IMR-90 (cell line): ENCODE measurements around the gene SLAMF9. TPM values are rescaled to one million over a fixed set of nuclear protein-coding genes. Genes with fewer than 3 reads are reported as not detected.

Experiments used
- ATAC-seq: fragments of 200-7000 bp; cut with Tn5 transposase; 2 replicates; pipeline ENCODE4 v1.9.1; 2020; ENCODE audit warnings: low read depth, mild to moderate bottlenecking, moderate library complexity
- BruUV-seq: library from RNA; stranded (reverse); fragments of 400-500 nt; replicated peaks from 2 replicates; lab custom pipeline; 2021; lab: Mats Ljungman, UMichigan
- CTCF ChIA-PET: fragments of 300-600 bp; formaldehyde crosslinking; extraction: SDS; loops from one replicate; lab custom pipeline; 2021; ENCODE audit warnings: antibody characterized with exemption; lab: Yijun Ruan, JAX
- POLR2A ChIA-PET: fragments of 300-600 bp; sonication (Branson Sonifier 250); formaldehyde crosslinking; loops from one replicate; lab custom pipeline; 2022; ENCODE audit warnings: antibody characterized with exemption; ENCODE audit not compliant: unreplicated experiment; lab: Charles Lee
- DNase-seq: peaks from one replicate; pipeline ENCODE4 v3.0.0; 2013
- H2AFZ ChIP-seq: replicated peaks from 2 replicates; pipeline ENCODE3; 2013; ENCODE audit warnings: low read length, mild to moderate bottlenecking; ENCODE audit not compliant: poor library complexity
- H2AK5ac ChIP-seq: 2 replicates; pipeline ENCODE4 v1.6.1; 2013; ENCODE audit warnings: low read depth, low read length, inconsistent platforms
- H2AK9ac ChIP-seq: replicated peaks from 2 replicates; pipeline ENCODE3; 2013; ENCODE audit warnings: mild to moderate bottlenecking, low read depth, low read length, moderate library complexity; ENCODE audit not compliant: poor library complexity
- H2BK120ac ChIP-seq: 2 replicates; pipeline ENCODE4 v1.6.1; 2013; ENCODE audit warnings: low read depth, low read length, inconsistent platforms
- H2BK15ac ChIP-seq: 3 replicates; pipeline ENCODE4 v1.6.1; 2013; ENCODE audit warnings: low read depth, low read length, inconsistent platforms
- H2BK20ac ChIP-seq: 2 replicates; pipeline ENCODE4 v1.6.1; 2013; ENCODE audit warnings: low read depth, mild to moderate bottlenecking, inconsistent platforms, low read length, moderate library complexity
- H2BK5ac ChIP-seq: 2 replicates; pipeline ENCODE4 v1.6.1; 2013; ENCODE audit warnings: mild to moderate bottlenecking, low read depth, low read length, inconsistent platforms; ENCODE audit not compliant: poor library complexity, severe bottlenecking
- H3K14ac ChIP-seq: replicated peaks from 2 replicates; pipeline ENCODE4 v1.6.1; 2013; ENCODE audit warnings: low read depth, low read length, inconsistent platforms
- H3K18ac ChIP-seq: 2 replicates; pipeline ENCODE4 v1.6.1; 2013; ENCODE audit warnings: low read depth, low read length, control low read depth
- H3K23ac ChIP-seq: 2 replicates; pipeline ENCODE4 v1.6.1; 2013; ENCODE audit warnings: low read depth, low read length, inconsistent platforms
- H3K27ac ChIP-seq: 2 replicates; pipeline ENCODE4 v1.5.1; 2013; ENCODE audit warnings: mild to moderate bottlenecking, control low read depth, low read length; ENCODE audit not compliant: insufficient read depth
- H3K27me3 ChIP-seq: 2 replicates; pipeline ENCODE4 v1.6.1; 2013; ENCODE audit warnings: low read length; ENCODE audit not compliant: control insufficient read depth, insufficient read depth
- H3K36me3 ChIP-seq: 2 replicates; pipeline ENCODE4 v1.6.1; 2013; ENCODE audit warnings: low read length, mixed read lengths; ENCODE audit not compliant: control insufficient read depth, insufficient read depth
- H3K4ac ChIP-seq: 2 replicates; pipeline ENCODE4 v1.6.1; 2013; ENCODE audit warnings: low read depth, low read length, inconsistent platforms
- H3K4me1 ChIP-seq: 2 replicates; pipeline ENCODE4 v1.6.1; 2013; ENCODE audit warnings: low read length, mixed read lengths; ENCODE audit not compliant: control insufficient read depth, insufficient read depth
- H3K4me2 ChIP-seq: 2 replicates; pipeline ENCODE4 v1.6.1; 2013; ENCODE audit warnings: low read depth, mild to moderate bottlenecking, control low read depth, low read length, moderate library complexity
- H3K4me3 ChIP-seq: 2 replicates; pipeline ENCODE4 v1.5.1; 2013; ENCODE audit warnings: low read depth, mild to moderate bottlenecking, control low read depth, low read length, moderate library complexity; ENCODE audit not compliant: insufficient read depth
- H3K56ac ChIP-seq: 2 replicates; pipeline ENCODE4 v1.6.1; 2013; ENCODE audit warnings: low read length, inconsistent platforms; ENCODE audit not compliant: insufficient read depth; ENCODE audit errors: extremely low read depth
- H3K79me1 ChIP-seq, 2 experiments: 2 replicates each; pipeline ENCODE4 v1.6.1; 2013; ENCODE audit warnings: low read length in 2 of 2, inconsistent platforms in 1 of 2, low read depth in 1 of 2
- H3K9ac ChIP-seq: 2 replicates; pipeline ENCODE4 v1.6.1; 2013; ENCODE audit warnings: low read depth, low read length, control low read depth
- H3K9me1 ChIP-seq: 2 replicates; pipeline ENCODE4 v1.6.1; 2013; ENCODE audit warnings: low read length, inconsistent platforms; ENCODE audit not compliant: insufficient read depth
- H3K9me3 ChIP-seq: 2 replicates; pipeline ENCODE4 v1.6.1; 2013; ENCODE audit warnings: low read length; ENCODE audit not compliant: control insufficient read depth, insufficient read depth
- H4K20me1 ChIP-seq: 2 replicates; pipeline ENCODE4 v1.6.1; 2013; ENCODE audit warnings: low read length, inconsistent platforms; ENCODE audit not compliant: insufficient read depth
- H4K5ac ChIP-seq: 2 replicates; pipeline ENCODE4 v1.6.1; 2013; ENCODE audit warnings: mild to moderate bottlenecking, low read depth, low read length, control low read depth
- H4K8ac ChIP-seq, 2 experiments: 2 replicates each; pipeline ENCODE4 v1.6.1; 2013; ENCODE audit warnings: low read depth in 2 of 2, low read length in 2 of 2, control low read depth in 1 of 2, inconsistent platforms in 1 of 2
- H4K91ac ChIP-seq: 2 replicates; pipeline ENCODE4 v1.6.1; 2013; ENCODE audit warnings: low read depth, low read length, inconsistent platforms; ENCODE audit not compliant: insufficient read depth
- CEBPB ChIP-seq: IDR thresholded peaks from 2 replicates; pipeline ENCODE4 v1.6.1; 2012; ENCODE audit warnings: low read depth, low read length, improper control_type of control experiment
- CHD1 ChIP-seq: IDR thresholded peaks from 2 replicates; pipeline ENCODE4 v1.6.1; 2012; ENCODE audit warnings: low read depth, low read length, improper control_type of control experiment
- FOS ChIP-seq: fragments of 150-350 bp; IDR thresholded peaks from 2 replicates; pipeline ENCODE4 v1.6.1; 2016; ENCODE audit warnings: low read depth, low read length
- MAFK ChIP-seq: IDR thresholded peaks from 2 replicates; pipeline ENCODE4 v1.6.1; 2012; ENCODE audit warnings: low read depth, low read length, improper control_type of control experiment
- MXI1 ChIP-seq: IDR thresholded peaks from 2 replicates; pipeline ENCODE4 v1.6.1; 2012; ENCODE audit warnings: low read depth, mild to moderate bottlenecking, low read length, moderate library complexity, borderline replicate concordance
- POLR2A ChIP-seq: IDR thresholded peaks from 2 replicates; pipeline ENCODE4 v1.6.1; 2012; ENCODE audit warnings: mild to moderate bottlenecking, low read depth, low read length
- RAD21 ChIP-seq: IDR thresholded peaks from 2 replicates; pipeline ENCODE4 v1.6.1; 2012; ENCODE audit warnings: low read length, improper control_type of control experiment
- USF2 ChIP-seq: fragments of 150-350 bp; IDR thresholded peaks from 2 replicates; pipeline ENCODE4 v1.6.1; 2017; ENCODE audit warnings: mild to moderate bottlenecking, antibody characterized with exemption, low read length, low read depth
- WGBS, 2 experiments: methylation state at CpG; one replicate each; pipeline versions ENCODE4 v1.1.5 to v1.1.7; 2013; ENCODE audit warnings: missing lambda C conversion rate in 2 of 2; ENCODE audit not compliant: insufficient read length in 1 of 2; ENCODE audit errors: extremely low coverage in 2 of 2; 5-methylcytosine and 5-hydroxymethylcytosine counted together
- dilution Hi-C: fragments of 300-500 bp; cut with HindIII; formaldehyde crosslinking; loops from one replicate; pipeline ENCODE4 v1.14.3; 2018; ENCODE audit warnings: low sequenced_read_pairs; ENCODE audit not compliant: unreplicated experiment
- in situ Hi-C: fragments of 300-500 bp; cut with MboI; formaldehyde crosslinking; loops from 3 replicates; pipeline ENCODE4 v1.14.3; 2019; ENCODE audit warnings: low sequenced_read_pairs, inconsistent platforms, mixed read lengths
- intact Hi-C: fragments of 100-400 bp; cut with micrococcal nuclease; formaldehyde crosslinking; loops from 2 replicates; pipeline ENCODE4 v1.10.0; 2022
- polyA plus RNA-seq, 3 experiments: library from polyadenylated mRNA; depleted of rRNA; stranded (reverse); fragments of >200 nt; gene quantifications; 2 replicates each; pipeline ENCODE4 v1.2.3, GENCODE V29; 2012; ENCODE audit warnings: low replicate concordance in 1 of 3
- total RNA-seq: library from RNA; depleted of rRNA; stranded (reverse); fragments of >200 nt; gene quantifications from 2 replicates; pipeline ENCODE4 v1.2.3, GENCODE V29; 2012

Gene SLAMF9
- total and polyA plus RNA-seq, 2 of the 4 experiments (the other 2 are of a cell fraction), result 0.18 to 0.67 TPM

GRCh38 chr1:159949981-159950381 is 4.1 kb downstream of the SLAMF9 start:
- dilution Hi-C loops (no loop called here), in situ Hi-C loops (no loop called here), intact Hi-C loops (loop anchor here (10.0 kb wide), 1 partner anchor 425 kb away; no protein-coding TSS in a partner anchor)
- H3K23ac ChIP-seq, result no peak overlapping the region
- no peak overlapping the region for H3K4ac ChIP-seq
- peaks cover 2% of the 10 kb centered on the region; the same call in 1 of the 2 replicates for H3K4me1 ChIP-seq
- no peaks in the 10 kb centered on the region for H3K79me1 ChIP-seq
- H3K9me1 ChIP-seq, result no peaks in the 10 kb centered on the region
- H3K56ac ChIP-seq, result no peak overlapping the region
- H4K8ac ChIP-seq, result no peak overlapping the region
- WGBS, 2 experiments, result no CpG with 5 or more reads among the region's 4 CpGs
- no peak overlapping the region for H2BK15ac ChIP-seq
- no peak overlapping the region for H3K4me2 ChIP-seq
- H4K5ac ChIP-seq, result no peak overlapping the region
- no peak overlapping the region for H2AK5ac ChIP-seq
- no peak overlapping the region for H3K9ac ChIP-seq
- no peak for ATAC-seq
- no peak overlapping the region for H3K27ac ChIP-seq
- no TSS peak for BruUV-seq
- H3K18ac ChIP-seq, result no peak overlapping the region
- no peaks in the 10 kb centered on the region for H3K9me3 ChIP-seq
- no peak overlapping the region for H2BK20ac ChIP-seq
- no peak overlapping the region for H2BK120ac ChIP-seq
- H3K27me3 ChIP-seq, result peaks cover 22% of the 10 kb centered on the region
- no peak overlapping the region for H2BK5ac ChIP-seq
- H4K91ac ChIP-seq, result no peak overlapping the region
- no peak overlapping the region for H3K4me3 ChIP-seq
- CTCF ChIA-PET, result no interaction called here
- no peak for DNase-seq
- no peak overlapping the region for H2AK9ac ChIP-seq
- TF ChIP-seq MXI1, result no peak
- no peak for TF ChIP-seq CHD1
- no peak for TF ChIP-seq POLR2A
- no peak for TF ChIP-seq USF2
- TF ChIP-seq MAFK, result no peak
- TF ChIP-seq RAD21, result no peak
- no peak for TF ChIP-seq CEBPB
- TF ChIP-seq FOS, result no peak
- H2AFZ ChIP-seq, result no peak overlapping the region
- H3K36me3 ChIP-seq, result no peaks in the 10 kb centered on the region
- POLR2A ChIA-PET, result no interaction called here
- no peaks in the 10 kb centered on the region for H4K20me1 ChIP-seq
- no peak overlapping the region for H3K14ac ChIP-seq
